ENCODE data around the gene EXOC7.

DNA sequence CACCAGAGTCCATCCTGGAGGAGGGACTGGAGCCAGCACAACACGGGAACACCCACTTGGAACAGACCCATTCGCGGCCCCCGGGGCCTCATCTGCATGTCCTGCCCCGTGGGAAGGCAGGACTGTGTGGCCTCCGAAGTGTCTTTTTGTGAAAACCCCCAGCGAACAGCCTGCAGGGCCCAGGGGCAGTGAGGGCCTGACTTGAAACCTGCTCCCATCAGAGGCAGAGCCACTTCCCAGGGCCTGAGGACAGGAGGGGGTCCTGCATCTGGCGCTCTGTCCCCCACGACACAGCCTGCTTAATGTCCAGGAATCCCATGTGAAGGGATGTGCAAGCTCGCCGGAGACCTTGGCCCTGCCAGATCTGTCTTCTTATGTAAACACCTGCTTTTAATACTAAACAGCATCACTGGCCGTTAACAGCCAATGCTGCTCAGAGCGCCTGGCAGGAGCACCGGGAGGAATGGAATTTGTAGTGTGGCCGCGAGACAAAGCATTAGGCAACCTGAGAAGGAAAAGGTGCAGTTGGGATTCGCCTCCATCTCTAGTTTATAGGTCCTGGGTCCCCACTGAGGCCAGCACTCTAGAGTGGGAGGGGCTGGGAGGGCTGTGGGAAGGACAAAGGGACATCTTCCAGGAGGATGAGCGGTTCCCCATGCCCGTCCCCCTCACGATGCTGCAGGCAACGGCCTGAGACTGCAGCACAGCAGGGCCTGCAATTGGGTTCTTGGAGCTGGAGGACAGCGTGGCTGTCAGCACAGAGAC is 66.9 kb downstream of the EXOC7 start:
- TF ChIP-seq, protein P1, sequence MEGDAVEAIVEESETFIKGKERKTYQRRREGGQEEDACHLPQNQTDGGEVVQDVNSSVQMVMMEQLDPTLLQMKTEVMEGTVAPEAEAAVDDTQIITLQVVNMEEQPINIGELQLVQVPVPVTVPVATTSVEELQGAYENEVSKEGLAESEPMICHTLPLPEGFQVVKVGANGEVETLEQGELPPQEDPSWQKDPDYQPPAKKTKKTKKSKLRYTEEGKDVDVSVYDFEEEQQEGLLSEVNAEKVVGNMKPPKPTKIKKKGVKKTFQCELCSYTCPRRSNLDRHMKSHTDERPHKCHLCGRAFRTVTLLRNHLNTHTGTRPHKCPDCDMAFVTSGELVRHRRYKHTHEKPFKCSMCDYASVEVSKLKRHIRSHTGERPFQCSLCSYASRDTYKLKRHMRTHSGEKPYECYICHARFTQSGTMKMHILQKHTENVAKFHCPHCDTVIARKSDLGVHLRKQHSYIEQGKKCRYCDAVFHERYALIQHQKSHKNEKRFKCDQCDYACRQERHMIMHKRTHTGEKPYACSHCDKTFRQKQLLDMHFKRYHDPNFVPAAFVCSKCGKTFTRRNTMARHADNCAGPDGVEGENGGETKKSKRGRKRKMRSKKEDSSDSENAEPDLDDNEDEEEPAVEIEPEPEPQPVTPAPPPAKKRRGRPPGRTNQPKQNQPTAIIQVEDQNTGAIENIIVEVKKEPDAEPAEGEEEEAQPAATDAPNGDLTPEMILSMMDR (IDR thresholded peaks at IDR 0.05), result no peak
- no peak for TF ChIP-seq EP300 (IDR thresholded peaks at IDR 0.05)

Data from tibial nerve (tissue), 4 donors.